ENCODE results near the gene ZNF394. TPM values are rescaled to one million over a fixed set of nuclear protein-coding genes. Genes with fewer than 3 reads are reported as not detected.

ZNF394 gene
- total and polyA plus RNA-seq, 9 of the 15 experiments (the other 6 are each of a cell fraction or from before 2014, with no cell fraction given), result 2.9 to 32.2 (median 24.2) TPM

DNA sequence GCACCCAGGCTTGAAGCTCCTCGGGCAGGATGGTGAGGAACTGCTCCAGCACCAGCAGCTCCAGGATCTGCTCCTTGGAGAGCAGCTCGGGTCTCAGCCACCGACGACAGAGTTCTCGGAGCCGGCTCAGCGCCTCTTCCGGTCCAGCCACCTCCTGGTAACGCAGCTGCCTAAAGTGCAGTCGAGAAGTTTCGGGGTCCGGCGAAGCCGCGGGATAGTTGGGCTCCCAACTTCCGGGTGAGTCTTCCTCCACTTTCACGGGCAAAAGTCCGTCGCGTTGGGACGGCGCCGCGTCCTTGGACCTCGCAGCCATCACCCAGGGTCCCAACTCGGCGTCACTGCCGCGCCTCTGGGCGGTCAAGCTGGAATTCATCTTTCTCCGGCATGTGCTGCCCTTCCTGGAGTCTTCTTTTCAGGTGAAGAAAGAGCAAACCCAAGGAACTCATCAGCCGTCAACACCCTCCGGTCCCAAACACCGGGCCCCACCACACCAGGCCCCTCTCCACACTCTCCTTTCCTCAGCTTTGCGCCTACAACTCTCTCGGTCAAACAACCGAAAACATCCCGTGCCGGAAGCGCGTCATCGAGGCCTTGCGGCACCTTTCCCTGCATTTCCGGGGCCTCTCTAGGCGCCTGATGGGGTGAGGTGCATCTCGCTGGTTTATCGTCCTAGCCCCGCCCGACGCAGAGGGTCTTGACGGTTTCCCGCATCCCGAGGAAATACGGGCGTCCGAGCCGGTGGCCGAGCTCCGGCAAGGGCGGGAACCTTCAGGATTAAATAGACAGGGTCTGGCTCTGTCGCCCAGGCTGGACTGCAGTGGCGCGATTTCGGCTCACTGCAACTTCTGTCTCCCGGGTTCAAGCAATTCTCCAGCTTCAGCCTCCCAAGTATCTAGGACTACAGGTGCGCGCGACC is at the start of gene ZNF394 (continued):
- TF ChIP-seq ZNF395 (CRISPR knock-in tag; IDR thresholded peaks at IDR 0.05) (0 out of 2 replicates have a peak, but pooled peaks have one; percentile 24), ZNF232 (CRISPR knock-in tag; IDR thresholded peaks at IDR 0.05) (0 out of 2 replicates have a peak, but pooled peaks have one; percentile 2), MAFK (IDR thresholded peaks at IDR 0.05; ENCODE audit: low read length) (no peak), SPI1 (IDR thresholded peaks at IDR 0.05; ENCODE audit: borderline replicate concordance, low read depth, low read length) (no peak), SP2 (IDR thresholded peaks at IDR 0.05; ENCODE audit: extremely low read depth, low read depth, low read length, poor library complexity, severe bottlenecking) (peak; percentile 97), CAMTA2 (CRISPR knock-in tag; conservative IDR thresholded peaks at IDR 0.05) (no peak), EHMT2 (IDR thresholded peaks at IDR 0.05) (peak; percentile 50; the same call in 1 of the 2 replicates), FOXJ2 (tag; IDR thresholded peaks at IDR 0.05) (0 out of 2 replicates have a peak, but pooled peaks have one; percentile 27)
- TF ChIP-seq, protein P1, sequence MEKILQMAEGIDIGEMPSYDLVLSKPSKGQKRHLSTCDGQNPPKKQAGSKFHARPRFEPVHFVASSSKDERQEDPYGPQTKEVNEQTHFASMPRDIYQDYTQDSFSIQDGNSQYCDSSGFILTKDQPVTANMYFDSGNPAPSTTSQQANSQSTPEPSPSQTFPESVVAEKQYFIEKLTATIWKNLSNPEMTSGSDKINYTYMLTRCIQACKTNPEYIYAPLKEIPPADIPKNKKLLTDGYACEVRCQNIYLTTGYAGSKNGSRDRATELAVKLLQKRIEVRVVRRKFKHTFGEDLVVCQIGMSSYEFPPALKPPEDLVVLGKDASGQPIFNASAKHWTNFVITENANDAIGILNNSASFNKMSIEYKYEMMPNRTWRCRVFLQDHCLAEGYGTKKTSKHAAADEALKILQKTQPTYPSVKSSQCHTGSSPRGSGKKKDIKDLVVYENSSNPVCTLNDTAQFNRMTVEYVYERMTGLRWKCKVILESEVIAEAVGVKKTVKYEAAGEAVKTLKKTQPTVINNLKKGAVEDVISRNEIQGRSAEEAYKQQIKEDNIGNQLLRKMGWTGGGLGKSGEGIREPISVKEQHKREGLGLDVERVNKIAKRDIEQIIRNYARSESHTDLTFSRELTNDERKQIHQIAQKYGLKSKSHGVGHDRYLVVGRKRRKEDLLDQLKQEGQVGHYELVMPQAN (IDR thresholded peaks at IDR 0.05; ENCODE audit: borderline replicate concordance), result peak; percentile 94
- TF ChIP-seq, protein P2, sequence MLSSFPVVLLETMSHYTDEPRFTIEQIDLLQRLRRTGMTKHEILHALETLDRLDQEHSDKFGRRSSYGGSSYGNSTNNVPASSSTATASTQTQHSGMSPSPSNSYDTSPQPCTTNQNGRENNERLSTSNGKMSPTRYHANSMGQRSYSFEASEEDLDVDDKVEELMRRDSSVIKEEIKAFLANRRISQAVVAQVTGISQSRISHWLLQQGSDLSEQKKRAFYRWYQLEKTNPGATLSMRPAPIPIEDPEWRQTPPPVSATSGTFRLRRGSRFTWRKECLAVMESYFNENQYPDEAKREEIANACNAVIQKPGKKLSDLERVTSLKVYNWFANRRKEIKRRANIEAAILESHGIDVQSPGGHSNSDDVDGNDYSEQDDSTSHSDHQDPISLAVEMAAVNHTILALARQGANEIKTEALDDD (IDR thresholded peaks at IDR 0.05), result no peak
- TF ChIP-seq, protein P3, sequence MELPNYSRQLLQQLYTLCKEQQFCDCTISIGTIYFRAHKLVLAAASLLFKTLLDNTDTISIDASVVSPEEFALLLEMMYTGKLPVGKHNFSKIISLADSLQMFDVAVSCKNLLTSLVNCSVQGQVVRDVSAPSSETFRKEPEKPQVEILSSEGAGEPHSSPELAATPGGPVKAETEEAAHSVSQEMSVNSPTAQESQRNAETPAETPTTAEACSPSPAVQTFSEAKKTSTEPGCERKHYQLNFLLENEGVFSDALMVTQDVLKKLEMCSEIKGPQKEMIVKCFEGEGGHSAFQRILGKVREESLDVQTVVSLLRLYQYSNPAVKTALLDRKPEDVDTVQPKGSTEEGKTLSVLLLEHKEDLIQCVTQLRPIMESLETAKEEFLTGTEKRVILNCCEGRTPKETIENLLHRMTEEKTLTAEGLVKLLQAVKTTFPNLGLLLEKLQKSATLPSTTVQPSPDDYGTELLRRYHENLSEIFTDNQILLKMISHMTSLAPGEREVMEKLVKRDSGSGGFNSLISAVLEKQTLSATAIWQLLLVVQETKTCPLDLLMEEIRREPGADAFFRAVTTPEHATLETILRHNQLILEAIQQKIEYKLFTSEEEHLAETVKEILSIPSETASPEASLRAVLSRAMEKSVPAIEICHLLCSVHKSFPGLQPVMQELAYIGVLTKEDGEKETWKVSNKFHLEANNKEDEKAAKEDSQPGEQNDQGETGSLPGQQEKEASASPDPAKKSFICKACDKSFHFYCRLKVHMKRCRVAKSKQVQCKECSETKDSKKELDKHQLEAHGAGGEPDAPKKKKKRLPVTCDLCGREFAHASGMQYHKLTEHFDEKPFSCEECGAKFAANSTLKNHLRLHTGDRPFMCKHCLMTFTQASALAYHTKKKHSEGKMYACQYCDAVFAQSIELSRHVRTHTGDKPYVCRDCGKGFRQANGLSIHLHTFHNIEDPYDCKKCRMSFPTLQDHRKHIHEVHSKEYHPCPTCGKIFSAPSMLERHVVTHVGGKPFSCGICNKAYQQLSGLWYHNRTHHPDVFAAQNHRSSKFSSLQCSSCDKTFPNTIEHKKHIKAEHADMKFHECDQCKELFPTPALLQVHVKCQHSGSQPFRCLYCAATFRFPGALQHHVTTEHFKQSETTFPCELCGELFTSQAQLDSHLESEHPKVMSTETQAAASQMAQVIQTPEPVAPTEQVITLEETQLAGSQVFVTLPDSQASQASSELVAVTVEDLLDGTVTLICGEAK (IDR thresholded peaks at IDR 0.05), result peak; percentile 99
- TF ChIP-seq, protein P3 (CRISPR knock-in tag; IDR thresholded peaks at IDR 0.05), result no peak; the same call in 1 of the 2 replicates

All from K562 (cell line).